GM23338 (cell line): ENCODE results near the gene SNTG2. TPM values are rescaled to one million over a fixed set of nuclear protein-coding genes. Genes with fewer than 3 reads are reported as not detected.

ENCODE experiments used
- ATAC-seq: fragments of 200-7000 bp; cut with Tn5 transposase; 3 replicates; pipeline ENCODE4 v1.9.1; 2020
- DNase-seq: peaks from one replicate; pipeline ENCODE4 v3.0.0-alpha.2; 2015; ENCODE audit warnings: low spot score
- H2AFZ ChIP-seq: fragments of 200-600 bp; sonication (generic); 2 replicates; pipeline ENCODE4 v1.8.0; 2016; ENCODE audit warnings: antibody characterized with exemption, mild to moderate bottlenecking, moderate library complexity
- H3F3A ChIP-seq: fragments of 200-600 bp; sonication (generic); replicated peaks from 2 replicates; pipeline ENCODE4 v1.8.0; 2017; ENCODE audit warnings: antibody characterized with exemption, mixed run types, low read depth
- H3K27ac ChIP-seq: fragments of 200-600 bp; sonication (generic); 2 replicates; pipeline ENCODE4 v1.6.1; 2016; ENCODE audit warnings: low read depth
- H3K27me3 ChIP-seq: fragments of 200-600 bp; sonication (generic); 2 replicates; pipeline ENCODE4 v1.8.0; 2016; ENCODE audit warnings: mild to moderate bottlenecking, mixed run types, moderate library complexity; ENCODE audit not compliant: insufficient read depth
- H3K36me3 ChIP-seq: fragments of 200-600 bp; sonication (generic); 2 replicates; pipeline ENCODE4 v1.8.0; 2016; ENCODE audit warnings: mild to moderate bottlenecking; ENCODE audit not compliant: insufficient read depth
- H3K4me1 ChIP-seq: fragments of 200-600 bp; sonication (generic); 2 replicates; pipeline ENCODE4 v1.8.0; 2016; ENCODE audit warnings: mild to moderate bottlenecking, moderate library complexity; ENCODE audit not compliant: insufficient read depth
- H3K4me2 ChIP-seq: fragments of 200-600 bp; sonication (generic); 2 replicates; pipeline ENCODE4 v1.7.1; 2017; ENCODE audit warnings: mixed run types
- H3K4me3 ChIP-seq: fragments of 200-600 bp; sonication (generic); 2 replicates; pipeline ENCODE4 v1.6.1; 2016; ENCODE audit warnings: mixed run types
- H3K79me2 ChIP-seq: fragments of 200-600 bp; sonication (generic); replicated peaks from 2 replicates; pipeline ENCODE4 v1.8.0; 2017; ENCODE audit warnings: mild to moderate bottlenecking; ENCODE audit not compliant: insufficient read depth
- H3K9me2 ChIP-seq: fragments of 200-600 bp; sonication (generic); 2 replicates; pipeline ENCODE4 v1.8.0; 2017; ENCODE audit not compliant: insufficient read depth
- H4K20me1 ChIP-seq: fragments of 200-600 bp; sonication (generic); replicated peaks from 2 replicates; pipeline ENCODE4 v1.8.0; 2017; ENCODE audit warnings: mild to moderate bottlenecking; ENCODE audit not compliant: insufficient read depth
- H3K27ac Mint-ChIP-seq: 2 replicates; pipeline ENCODE4 v1.8.0; 2020; ENCODE audit warnings: inconsistent platforms, mild to moderate bottlenecking, moderate library complexity, mixed read lengths
- H3K27me3 Mint-ChIP-seq: 3 replicates; pipeline ENCODE4 v1.8.0; 2022; ENCODE audit warnings: low read depth, mild to moderate bottlenecking, moderate library complexity, mixed read lengths, inconsistent platforms; ENCODE audit not compliant: insufficient read depth, poor library complexity
- H3K36me3 Mint-ChIP-seq: 3 replicates; pipeline ENCODE4 v1.8.0; 2021; ENCODE audit warnings: low read depth, mild to moderate bottlenecking, inconsistent platforms, moderate library complexity, mixed read lengths
- H3K4me1 Mint-ChIP-seq: 3 replicates; pipeline ENCODE4 v1.8.0; 2020; ENCODE audit warnings: mild to moderate bottlenecking, inconsistent platforms, mixed read lengths
- H3K4me3 Mint-ChIP-seq: 3 replicates; pipeline ENCODE4 v1.8.0; 2021; ENCODE audit warnings: moderate library complexity, mild to moderate bottlenecking, inconsistent platforms, mixed read lengths
- H3K9me3 Mint-ChIP-seq: 3 replicates; pipeline ENCODE4 v1.8.0; 2020; ENCODE audit warnings: moderate library complexity, mild to moderate bottlenecking, inconsistent platforms, mixed read lengths
- CREB1 ChIP-seq: fragments of 250-450 bp; sonication (Bioruptor Pico); IDR thresholded peaks from 2 replicates; pipeline ENCODE4 v1.5.0; 2020; ENCODE audit warnings: low read depth, mild to moderate bottlenecking, moderate library complexity
- EZH2 ChIP-seq: fragments of 200-600 bp; sonication (generic); IDR thresholded peaks from one replicate; pipeline ENCODE4 v1.8.0; 2017; ENCODE audit warnings: antibody characterized with exemption, mild to moderate bottlenecking, low read depth; ENCODE audit not compliant: unreplicated experiment
- EZH2phosphoT487 ChIP-seq: fragments of 200-600 bp; sonication (generic); IDR thresholded peaks from one replicate; pipeline ENCODE4 v1.8.1; 2018; ENCODE audit warnings: antibody characterized with exemption; ENCODE audit not compliant: unreplicated experiment
- JUNB ChIP-seq: IDR thresholded peaks from one replicate; pipeline ENCODE4 v1.6.1; 2016; ENCODE audit warnings: antibody characterized with exemption; ENCODE audit not compliant: unreplicated experiment
- NANOG ChIP-seq: IDR thresholded peaks from 2 replicates; pipeline ENCODE4 v1.6.1; 2016; ENCODE audit warnings: antibody characterized with exemption, borderline replicate concordance
- POLR2AphosphoS5 ChIP-seq: IDR thresholded peaks from 2 replicates; pipeline ENCODE4 v1.6.1; 2016; ENCODE audit warnings: antibody characterized with exemption, low read depth
- STAT1 ChIP-seq: IDR thresholded peaks from one replicate; pipeline ENCODE4 v1.6.1; 2016; ENCODE audit warnings: antibody characterized with exemption; ENCODE audit not compliant: unreplicated experiment
- ZNF331 ChIP-seq: fragments of 250-450 bp; sonication (Bioruptor Pico); IDR thresholded peaks from 2 replicates; pipeline ENCODE4 v1.5.0; 2020; ENCODE audit warnings: low read depth, mild to moderate bottlenecking, moderate library complexity
- polyA plus RNA-seq: library from polyadenylated mRNA; unstranded; fragments of >200 nt; fragmentation: Nextera tagmentation; extraction: Ambion mirVana; gene quantifications from 2 replicates; pipeline ENCODE4 v1.2.1, GENCODE V29; 2016
- total RNA-seq: library from RNA; depleted of rRNA; stranded (reverse); fragments of >200 nt; shearing (Covaris generic); gene quantifications from 2 replicates; pipeline ENCODE4 v1.2.3, GENCODE V29; 2014
- TF ChIP-seq, protein P1 (sequence below): IDR thresholded peaks from one replicate; pipeline ENCODE4 v1.6.1; 2018; ENCODE audit warnings: antibody characterized with exemption; ENCODE audit not compliant: unreplicated experiment
- TF ChIP-seq, protein P2 (sequence below): fragments of 250-450 bp; sonication (Bioruptor Pico); IDR thresholded peaks from 2 replicates; pipeline ENCODE4 v1.5.0; 2020; ENCODE audit warnings: mild to moderate bottlenecking, moderate library complexity
- TF ChIP-seq, protein P3 (sequence below), 2 experiments: fragments of 200-600 bp in 1 of 2; sonication (generic) in 1 of 2; conservative IDR thresholded peaks; 2 replicates each; pipeline versions ENCODE4 v1.5.1 to v1.6.1; 2016 to 2017; ENCODE audit warnings: antibody characterized with exemption in 2 of 2, low read depth in 2 of 2, mild to moderate bottlenecking in 2 of 2, moderate library complexity in 1 of 2
- TF ChIP-seq, protein P4 (sequence below): IDR thresholded peaks from 2 replicates; pipeline ENCODE4 v1.6.1; 2016; ENCODE audit warnings: antibody characterized with exemption

Gene SNTG2
- total and polyA plus RNA-seq, 2 experiments from 2014 or later: 27.5 to 60.4 TPM

DNA sequence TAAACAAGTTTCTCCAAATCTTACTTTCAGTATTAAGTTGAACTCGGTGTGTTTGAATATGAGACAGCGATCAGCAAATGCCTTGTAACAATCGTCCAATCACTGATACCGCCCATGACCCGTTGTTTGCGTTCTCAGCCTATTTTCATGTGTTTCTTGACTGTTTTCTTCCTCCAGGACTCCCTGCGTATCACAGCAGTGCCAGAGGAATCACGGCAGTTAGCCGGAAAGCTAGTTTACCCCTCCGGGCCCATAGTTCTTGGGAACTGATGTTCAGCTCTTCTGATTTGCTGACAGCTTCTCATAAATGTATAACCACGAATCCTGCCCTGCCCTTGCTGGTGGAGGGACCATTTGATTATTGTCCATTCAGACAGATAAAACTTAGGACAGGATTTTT, 420.4 kb downstream of the SNTG2 start:
- Mint-ChIP-seq H3K9me3 (no peaks in the 10 kb centered on the region), H3K4me3 (no peak overlapping the region), H3K4me1 (peaks cover 1% of the 10 kb centered on the region; the same call in 1 of the 3 replicates), H3K36me3 (no peaks in the 10 kb centered on the region), H3K27ac (no peak overlapping the region), H3K27me3 (peaks cover 3% of the 10 kb centered on the region)
- no peak for DNase-seq
- ATAC-seq: no peak
- no peaks in the 10 kb centered on the region for H3K9me2 ChIP-seq
- H3K4me3 ChIP-seq: no peak overlapping the region
- TF ChIP-seq NANOG: no peak
- no peak for TF ChIP-seq POLR2AphosphoS5
- TF ChIP-seq CREB1 (CRISPR knock-in tag): no peak
- TF ChIP-seq, protein P1, sequence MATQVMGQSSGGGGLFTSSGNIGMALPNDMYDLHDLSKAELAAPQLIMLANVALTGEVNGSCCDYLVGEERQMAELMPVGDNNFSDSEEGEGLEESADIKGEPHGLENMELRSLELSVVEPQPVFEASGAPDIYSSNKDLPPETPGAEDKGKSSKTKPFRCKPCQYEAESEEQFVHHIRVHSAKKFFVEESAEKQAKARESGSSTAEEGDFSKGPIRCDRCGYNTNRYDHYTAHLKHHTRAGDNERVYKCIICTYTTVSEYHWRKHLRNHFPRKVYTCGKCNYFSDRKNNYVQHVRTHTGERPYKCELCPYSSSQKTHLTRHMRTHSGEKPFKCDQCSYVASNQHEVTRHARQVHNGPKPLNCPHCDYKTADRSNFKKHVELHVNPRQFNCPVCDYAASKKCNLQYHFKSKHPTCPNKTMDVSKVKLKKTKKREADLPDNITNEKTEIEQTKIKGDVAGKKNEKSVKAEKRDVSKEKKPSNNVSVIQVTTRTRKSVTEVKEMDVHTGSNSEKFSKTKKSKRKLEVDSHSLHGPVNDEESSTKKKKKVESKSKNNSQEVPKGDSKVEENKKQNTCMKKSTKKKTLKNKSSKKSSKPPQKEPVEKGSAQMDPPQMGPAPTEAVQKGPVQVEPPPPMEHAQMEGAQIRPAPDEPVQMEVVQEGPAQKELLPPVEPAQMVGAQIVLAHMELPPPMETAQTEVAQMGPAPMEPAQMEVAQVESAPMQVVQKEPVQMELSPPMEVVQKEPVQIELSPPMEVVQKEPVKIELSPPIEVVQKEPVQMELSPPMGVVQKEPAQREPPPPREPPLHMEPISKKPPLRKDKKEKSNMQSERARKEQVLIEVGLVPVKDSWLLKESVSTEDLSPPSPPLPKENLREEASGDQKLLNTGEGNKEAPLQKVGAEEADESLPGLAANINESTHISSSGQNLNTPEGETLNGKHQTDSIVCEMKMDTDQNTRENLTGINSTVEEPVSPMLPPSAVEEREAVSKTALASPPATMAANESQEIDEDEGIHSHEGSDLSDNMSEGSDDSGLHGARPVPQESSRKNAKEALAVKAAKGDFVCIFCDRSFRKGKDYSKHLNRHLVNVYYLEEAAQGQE: no peak
- no peak for TF ChIP-seq ZNF331 (CRISPR knock-in tag)
- TF ChIP-seq, protein P2, sequence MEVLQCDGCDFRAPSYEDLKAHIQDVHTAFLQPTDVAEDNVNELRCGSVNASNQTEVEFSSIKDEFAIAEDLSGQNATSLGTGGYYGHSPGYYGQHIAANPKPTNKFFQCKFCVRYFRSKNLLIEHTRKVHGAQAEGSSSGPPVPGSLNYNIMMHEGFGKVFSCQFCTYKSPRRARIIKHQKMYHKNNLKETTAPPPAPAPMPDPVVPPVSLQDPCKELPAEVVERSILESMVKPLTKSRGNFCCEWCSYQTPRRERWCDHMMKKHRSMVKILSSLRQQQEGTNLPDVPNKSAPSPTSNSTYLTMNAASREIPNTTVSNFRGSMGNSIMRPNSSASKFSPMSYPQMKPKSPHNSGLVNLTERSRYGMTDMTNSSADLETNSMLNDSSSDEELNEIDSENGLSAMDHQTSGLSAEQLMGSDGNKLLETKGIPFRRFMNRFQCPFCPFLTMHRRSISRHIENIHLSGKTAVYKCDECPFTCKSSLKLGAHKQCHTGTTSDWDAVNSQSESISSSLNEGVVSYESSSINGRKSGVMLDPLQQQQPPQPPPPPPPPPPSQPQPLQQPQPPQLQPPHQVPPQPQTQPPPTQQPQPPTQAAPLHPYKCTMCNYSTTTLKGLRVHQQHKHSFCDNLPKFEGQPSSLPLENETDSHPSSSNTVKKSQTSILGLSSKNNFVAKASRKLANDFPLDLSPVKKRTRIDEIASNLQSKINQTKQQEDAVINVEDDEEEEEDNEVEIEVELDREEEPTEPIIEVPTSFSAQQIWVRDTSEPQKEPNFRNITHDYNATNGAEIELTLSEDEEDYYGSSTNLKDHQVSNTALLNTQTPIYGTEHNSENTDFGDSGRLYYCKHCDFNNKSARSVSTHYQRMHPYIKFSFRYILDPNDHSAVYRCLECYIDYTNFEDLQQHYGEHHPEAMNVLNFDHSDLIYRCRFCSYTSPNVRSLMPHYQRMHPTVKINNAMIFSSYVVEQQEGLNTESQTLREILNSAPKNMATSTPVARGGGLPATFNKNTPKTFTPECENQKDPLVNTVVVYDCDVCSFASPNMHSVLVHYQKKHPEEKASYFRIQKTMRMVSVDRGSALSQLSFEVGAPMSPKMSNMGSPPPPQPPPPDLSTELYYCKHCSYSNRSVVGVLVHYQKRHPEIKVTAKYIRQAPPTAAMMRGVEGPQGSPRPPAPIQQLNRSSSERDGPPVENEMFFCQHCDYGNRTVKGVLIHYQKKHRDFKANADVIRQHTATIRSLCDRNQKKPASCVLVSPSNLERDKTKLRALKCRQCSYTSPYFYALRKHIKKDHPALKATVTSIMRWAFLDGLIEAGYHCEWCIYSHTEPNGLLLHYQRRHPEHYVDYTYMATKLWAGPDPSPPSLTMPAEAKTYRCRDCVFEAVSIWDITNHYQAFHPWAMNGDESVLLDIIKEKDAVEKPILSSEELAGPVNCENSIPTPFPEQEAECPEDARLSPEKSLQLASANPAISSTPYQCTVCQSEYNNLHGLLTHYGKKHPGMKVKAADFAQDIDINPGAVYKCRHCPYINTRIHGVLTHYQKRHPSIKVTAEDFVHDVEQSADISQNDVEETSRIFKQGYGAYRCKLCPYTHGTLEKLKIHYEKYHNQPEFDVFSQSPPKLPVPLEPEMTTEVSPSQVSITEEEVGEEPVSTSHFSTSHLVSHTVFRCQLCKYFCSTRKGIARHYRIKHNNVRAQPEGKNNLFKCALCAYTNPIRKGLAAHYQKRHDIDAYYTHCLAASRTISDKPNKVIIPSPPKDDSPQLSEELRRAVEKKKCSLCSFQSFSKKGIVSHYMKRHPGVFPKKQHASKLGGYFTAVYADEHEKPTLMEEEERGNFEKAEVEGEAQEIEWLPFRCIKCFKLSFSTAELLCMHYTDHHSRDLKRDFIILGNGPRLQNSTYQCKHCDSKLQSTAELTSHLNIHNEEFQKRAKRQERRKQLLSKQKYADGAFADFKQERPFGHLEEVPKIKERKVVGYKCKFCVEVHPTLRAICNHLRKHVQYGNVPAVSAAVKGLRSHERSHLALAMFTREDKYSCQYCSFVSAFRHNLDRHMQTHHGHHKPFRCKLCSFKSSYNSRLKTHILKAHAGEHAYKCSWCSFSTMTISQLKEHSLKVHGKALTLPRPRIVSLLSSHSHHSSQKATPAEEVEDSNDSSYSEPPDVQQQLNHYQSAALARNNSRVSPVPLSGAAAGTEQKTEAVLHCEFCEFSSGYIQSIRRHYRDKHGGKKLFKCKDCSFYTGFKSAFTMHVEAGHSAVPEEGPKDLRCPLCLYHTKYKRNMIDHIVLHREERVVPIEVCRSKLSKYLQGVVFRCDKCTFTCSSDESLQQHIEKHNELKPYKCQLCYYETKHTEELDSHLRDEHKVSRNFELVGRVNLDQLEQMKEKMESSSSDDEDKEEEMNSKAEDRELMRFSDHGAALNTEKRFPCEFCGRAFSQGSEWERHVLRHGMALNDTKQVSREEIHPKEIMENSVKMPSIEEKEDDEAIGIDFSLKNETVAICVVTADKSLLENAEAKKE (CRISPR knock-in tag): no peak
- no peak for TF ChIP-seq JUNB
- TF ChIP-seq EZH2phosphoT487: no peak
- TF ChIP-seq EZH2: no peak
- TF ChIP-seq, protein P3, sequence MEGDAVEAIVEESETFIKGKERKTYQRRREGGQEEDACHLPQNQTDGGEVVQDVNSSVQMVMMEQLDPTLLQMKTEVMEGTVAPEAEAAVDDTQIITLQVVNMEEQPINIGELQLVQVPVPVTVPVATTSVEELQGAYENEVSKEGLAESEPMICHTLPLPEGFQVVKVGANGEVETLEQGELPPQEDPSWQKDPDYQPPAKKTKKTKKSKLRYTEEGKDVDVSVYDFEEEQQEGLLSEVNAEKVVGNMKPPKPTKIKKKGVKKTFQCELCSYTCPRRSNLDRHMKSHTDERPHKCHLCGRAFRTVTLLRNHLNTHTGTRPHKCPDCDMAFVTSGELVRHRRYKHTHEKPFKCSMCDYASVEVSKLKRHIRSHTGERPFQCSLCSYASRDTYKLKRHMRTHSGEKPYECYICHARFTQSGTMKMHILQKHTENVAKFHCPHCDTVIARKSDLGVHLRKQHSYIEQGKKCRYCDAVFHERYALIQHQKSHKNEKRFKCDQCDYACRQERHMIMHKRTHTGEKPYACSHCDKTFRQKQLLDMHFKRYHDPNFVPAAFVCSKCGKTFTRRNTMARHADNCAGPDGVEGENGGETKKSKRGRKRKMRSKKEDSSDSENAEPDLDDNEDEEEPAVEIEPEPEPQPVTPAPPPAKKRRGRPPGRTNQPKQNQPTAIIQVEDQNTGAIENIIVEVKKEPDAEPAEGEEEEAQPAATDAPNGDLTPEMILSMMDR (conservative IDR thresholded peaks at IDR 0.05; ENCODE audit: low read depth in 2 of 2): no peak
- TF ChIP-seq, protein P4, sequence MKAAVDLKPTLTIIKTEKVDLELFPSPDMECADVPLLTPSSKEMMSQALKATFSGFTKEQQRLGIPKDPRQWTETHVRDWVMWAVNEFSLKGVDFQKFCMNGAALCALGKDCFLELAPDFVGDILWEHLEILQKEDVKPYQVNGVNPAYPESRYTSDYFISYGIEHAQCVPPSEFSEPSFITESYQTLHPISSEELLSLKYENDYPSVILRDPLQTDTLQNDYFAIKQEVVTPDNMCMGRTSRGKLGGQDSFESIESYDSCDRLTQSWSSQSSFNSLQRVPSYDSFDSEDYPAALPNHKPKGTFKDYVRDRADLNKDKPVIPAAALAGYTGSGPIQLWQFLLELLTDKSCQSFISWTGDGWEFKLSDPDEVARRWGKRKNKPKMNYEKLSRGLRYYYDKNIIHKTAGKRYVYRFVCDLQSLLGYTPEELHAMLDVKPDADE: no peak
- TF ChIP-seq STAT1: no peak
- no peak overlapping the region for H3K4me2 ChIP-seq
- no peaks in the 10 kb centered on the region for H3F3A ChIP-seq
- H4K20me1 ChIP-seq: no peaks in the 10 kb centered on the region; the same call in 1 of the 2 replicates
- no peak overlapping the region for H2AFZ ChIP-seq
- no peaks in the 10 kb centered on the region for H3K27me3 ChIP-seq
- no peaks in the 10 kb centered on the region for H3K36me3 ChIP-seq
- H3K27ac ChIP-seq: no peak overlapping the region
- no peaks in the 10 kb centered on the region for H3K4me1 ChIP-seq
- H3K79me2 ChIP-seq: no peaks in the 10 kb centered on the region
